IPS-20b (cell line): ENCODE results near the gene BPIFB1.

Source experiments
- H3K27ac ChIP-seq: one replicate; pipeline ENCODE4 v1.5.1; 2013; ENCODE audit warnings: low read length
- H3K27me3 ChIP-seq: 2 replicates; pipeline ENCODE4 v1.6.1; 2013; ENCODE audit warnings: mild to moderate bottlenecking, low read length, inconsistent platforms; ENCODE audit not compliant: insufficient read depth
- H3K36me3 ChIP-seq: 2 replicates; pipeline ENCODE4 v1.6.1; 2013; ENCODE audit warnings: low read depth, mild to moderate bottlenecking, inconsistent platforms, low read length, moderate library complexity; ENCODE audit not compliant: insufficient read depth
- H3K4me1 ChIP-seq: 2 replicates; pipeline ENCODE4 v1.6.1; 2013; ENCODE audit warnings: mild to moderate bottlenecking, control low read depth, inconsistent platforms, low read length, moderate library complexity; ENCODE audit not compliant: insufficient read depth
- H3K4me3 ChIP-seq: 2 replicates; pipeline ENCODE4 v1.5.1; 2013; ENCODE audit warnings: mild to moderate bottlenecking, low read length, inconsistent platforms
- H3K9ac ChIP-seq: 2 replicates; pipeline ENCODE4 v1.6.1; 2013; ENCODE audit warnings: low read depth, mild to moderate bottlenecking, inconsistent platforms, low read length, moderate library complexity
- H3K9me3 ChIP-seq: 2 replicates; pipeline ENCODE4 v1.6.1; 2013; ENCODE audit warnings: mild to moderate bottlenecking, low read depth, low read length, inconsistent platforms; ENCODE audit not compliant: insufficient read depth

The BPIFB1 gene

DNA sequence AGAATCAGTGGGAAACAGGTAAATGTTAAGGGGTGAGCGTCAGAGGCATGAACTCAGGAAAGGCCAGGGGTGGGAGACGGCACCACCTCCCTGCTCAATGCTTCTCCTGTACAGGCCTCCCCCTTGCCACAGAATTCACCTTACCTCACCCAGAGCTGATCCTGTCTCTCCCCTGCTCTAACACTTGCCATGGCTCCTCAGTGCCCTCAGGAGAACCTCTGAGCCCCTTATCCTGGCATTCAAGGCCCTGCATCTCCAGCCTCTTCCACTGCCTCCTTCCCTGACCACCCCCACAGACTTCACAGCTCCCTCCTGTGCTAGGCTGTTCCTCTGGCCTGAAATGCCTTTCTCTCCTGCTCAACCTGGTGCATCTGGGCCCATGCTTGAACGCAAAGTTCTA is 33.9 kb downstream of the BPIFB1 start:
- H3K27me3 ChIP-seq = no peaks in the 10 kb centered on the region
- H3K27ac ChIP-seq = no peak overlapping the region
- no peaks in the 10 kb centered on the region for H3K9me3 ChIP-seq
- no peaks in the 10 kb centered on the region for H3K36me3 ChIP-seq
- no peaks in the 10 kb centered on the region for H3K4me1 ChIP-seq
- H3K9ac ChIP-seq = no peak overlapping the region
- no peak overlapping the region for H3K4me3 ChIP-seq

DNA sequence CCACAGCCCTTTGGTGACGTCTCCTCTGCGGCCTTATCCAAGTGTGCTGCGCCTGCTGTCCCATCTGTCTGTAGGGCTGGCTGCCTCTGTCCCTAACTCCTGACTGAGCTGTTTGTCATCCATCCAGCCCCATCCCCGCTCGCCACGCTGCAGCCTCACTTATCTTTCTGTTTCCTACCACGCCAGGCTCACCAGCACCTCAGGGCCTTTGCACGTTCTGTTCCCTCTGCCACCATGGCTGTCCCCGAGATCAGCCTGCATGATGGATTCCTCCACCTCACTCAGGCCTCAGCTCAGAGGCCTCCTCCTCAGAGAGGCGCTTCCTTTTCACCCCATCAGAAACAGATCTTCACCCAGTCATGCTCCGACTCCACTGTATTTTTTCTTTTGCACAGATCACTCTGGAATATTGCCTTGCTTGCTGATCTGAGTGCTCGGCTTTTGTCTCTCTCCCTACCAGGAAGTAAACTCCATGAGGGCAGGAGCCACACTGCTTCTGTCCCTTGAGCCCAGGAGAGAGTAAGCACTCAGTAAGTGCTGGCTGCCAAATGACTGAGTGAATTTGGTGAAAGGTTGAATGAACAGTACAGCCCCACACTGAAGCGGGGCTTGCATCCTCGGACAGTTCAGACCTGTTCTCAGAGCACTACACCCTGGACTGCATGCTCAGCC is 34.5 kb downstream of the BPIFB1 start:
- Histone ChIP-seq H3K27ac (no peak overlapping the region), H3K4me3 (no peak overlapping the region), H3K9ac (no peak overlapping the region), H3K27me3 (no peaks in the 10 kb centered on the region), H3K36me3 (no peaks in the 10 kb centered on the region), H3K4me1 (no peaks in the 10 kb centered on the region), H3K9me3 (no peaks in the 10 kb centered on the region)

DNA sequence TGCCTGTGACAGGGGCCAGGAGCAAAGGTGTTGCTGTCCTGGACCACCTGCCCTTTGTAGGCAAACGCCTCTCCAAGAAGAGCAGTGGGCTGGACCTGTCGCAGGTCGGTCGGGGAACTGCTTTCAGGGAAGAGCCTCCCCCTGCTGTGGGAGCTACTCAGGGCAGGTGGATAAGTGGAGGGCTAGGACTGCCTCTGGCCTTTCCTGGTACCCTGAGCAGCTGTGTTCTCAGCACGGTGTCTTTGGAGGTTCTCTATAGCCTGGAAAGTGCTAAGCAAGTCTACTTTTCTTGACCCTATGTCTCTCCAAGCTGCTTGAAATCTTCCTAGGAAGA is 35.0 kb downstream of the BPIFB1 start:
- no peaks in the 10 kb centered on the region for H3K27me3 ChIP-seq
- H3K36me3 ChIP-seq = no peaks in the 10 kb centered on the region
- H3K9me3 ChIP-seq = no peaks in the 10 kb centered on the region
- H3K4me1 ChIP-seq = no peaks in the 10 kb centered on the region
- H3K27ac ChIP-seq = no peak overlapping the region
- H3K4me3 ChIP-seq = no peak overlapping the region
- H3K9ac ChIP-seq = no peak overlapping the region

DNA sequence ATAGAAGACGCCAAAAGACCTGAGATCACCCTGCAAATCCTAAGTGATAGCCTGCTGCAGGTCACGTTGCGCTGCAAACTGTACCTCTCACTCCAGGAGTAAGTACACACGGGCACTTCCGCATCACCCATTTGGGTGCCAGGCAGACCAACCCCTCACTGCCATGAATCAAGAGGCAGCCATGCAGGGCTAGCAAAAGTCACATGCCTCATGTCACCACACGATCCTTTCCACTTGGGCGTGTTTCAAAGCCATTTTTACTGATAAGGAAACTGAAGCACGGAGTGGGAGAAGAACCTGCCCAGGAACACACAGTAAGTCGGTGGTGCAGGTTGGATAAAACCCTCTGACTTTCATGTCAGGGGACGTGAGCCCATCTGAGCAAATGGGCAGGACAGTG is 37.0 kb downstream of the BPIFB1 start:
- no peaks in the 10 kb centered on the region for H3K4me1 ChIP-seq
- no peak overlapping the region for H3K4me3 ChIP-seq
- no peak overlapping the region for H3K27ac ChIP-seq
- no peak overlapping the region for H3K9ac ChIP-seq
- no peaks in the 10 kb centered on the region for H3K36me3 ChIP-seq
- H3K9me3 ChIP-seq = no peaks in the 10 kb centered on the region
- no peaks in the 10 kb centered on the region for H3K27me3 ChIP-seq

DNA sequence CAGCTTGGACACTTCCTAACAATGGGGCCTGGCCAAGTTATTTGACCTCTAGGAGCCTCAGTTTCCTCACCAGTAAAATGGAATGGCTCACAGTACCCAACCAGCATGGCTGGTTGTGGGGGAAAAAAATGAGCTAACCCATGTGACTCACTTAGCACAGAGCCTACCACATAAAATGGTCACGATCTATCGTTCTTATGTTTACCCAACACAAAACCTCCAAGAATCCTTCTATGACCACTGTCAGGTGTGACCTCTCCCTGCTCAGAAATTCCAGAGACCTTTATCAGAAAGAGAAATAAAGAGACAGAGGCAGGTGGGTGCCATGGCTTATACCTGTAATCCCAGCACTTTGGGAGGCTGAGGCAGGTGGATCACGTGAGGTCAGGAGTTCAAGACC is 39.4 kb downstream of the BPIFB1 start:
- Histone ChIP-seq H3K4me1 (no peaks in the 10 kb centered on the region), H3K4me3 (no peak overlapping the region), H3K36me3 (no peaks in the 10 kb centered on the region), H3K9ac (no peak overlapping the region), H3K9me3 (no peaks in the 10 kb centered on the region), H3K27me3 (no peaks in the 10 kb centered on the region), H3K27ac (no peak overlapping the region)

DNA sequence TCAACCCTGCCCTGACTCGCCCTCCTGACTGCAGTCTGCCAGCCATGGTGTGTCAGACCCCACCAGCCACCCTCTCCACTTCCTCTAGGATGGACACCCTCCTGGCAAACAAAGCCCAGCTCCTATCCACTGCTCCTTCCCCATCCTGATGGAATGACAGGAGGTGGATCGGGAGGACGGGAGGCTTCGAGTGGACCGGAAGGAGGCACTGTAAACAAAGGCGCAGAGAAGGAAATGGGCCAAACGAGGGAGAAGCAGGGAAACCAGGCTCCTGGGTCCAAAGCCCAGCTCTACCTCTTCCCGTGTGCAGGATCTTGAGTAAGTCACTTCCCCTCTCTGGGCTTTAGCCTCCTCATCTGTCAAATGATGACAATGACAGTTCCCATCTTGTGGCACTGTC is 40.2 kb downstream of the BPIFB1 start:
- Histone ChIP-seq H3K4me1 (no peaks in the 10 kb centered on the region), H3K27me3 (no peaks in the 10 kb centered on the region), H3K4me3 (no peak overlapping the region), H3K9ac (no peak overlapping the region), H3K36me3 (no peaks in the 10 kb centered on the region), H3K27ac (no peak overlapping the region), H3K9me3 (no peaks in the 10 kb centered on the region)

DNA sequence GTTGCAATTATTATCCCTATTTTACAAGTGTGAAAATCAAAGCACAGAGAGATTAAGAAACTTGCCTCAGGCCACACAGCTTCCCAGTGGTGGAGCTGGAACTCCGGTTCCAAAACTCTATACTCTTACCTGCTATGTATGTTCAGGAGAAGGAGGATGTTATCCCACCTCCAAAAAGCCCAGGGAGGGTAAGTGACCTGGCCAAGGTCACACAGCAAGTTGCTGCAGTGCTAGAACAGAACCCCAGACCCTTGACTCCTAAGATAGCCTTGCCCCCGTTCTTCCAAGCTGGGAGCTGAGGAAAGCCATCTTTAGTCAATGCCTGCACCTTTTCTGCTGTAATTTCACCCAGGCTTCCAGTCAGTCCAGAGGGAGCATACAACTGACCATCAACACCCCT is 42.3 kb downstream of the BPIFB1 start:
- no peaks in the 10 kb centered on the region for H3K4me1 ChIP-seq

DNA sequence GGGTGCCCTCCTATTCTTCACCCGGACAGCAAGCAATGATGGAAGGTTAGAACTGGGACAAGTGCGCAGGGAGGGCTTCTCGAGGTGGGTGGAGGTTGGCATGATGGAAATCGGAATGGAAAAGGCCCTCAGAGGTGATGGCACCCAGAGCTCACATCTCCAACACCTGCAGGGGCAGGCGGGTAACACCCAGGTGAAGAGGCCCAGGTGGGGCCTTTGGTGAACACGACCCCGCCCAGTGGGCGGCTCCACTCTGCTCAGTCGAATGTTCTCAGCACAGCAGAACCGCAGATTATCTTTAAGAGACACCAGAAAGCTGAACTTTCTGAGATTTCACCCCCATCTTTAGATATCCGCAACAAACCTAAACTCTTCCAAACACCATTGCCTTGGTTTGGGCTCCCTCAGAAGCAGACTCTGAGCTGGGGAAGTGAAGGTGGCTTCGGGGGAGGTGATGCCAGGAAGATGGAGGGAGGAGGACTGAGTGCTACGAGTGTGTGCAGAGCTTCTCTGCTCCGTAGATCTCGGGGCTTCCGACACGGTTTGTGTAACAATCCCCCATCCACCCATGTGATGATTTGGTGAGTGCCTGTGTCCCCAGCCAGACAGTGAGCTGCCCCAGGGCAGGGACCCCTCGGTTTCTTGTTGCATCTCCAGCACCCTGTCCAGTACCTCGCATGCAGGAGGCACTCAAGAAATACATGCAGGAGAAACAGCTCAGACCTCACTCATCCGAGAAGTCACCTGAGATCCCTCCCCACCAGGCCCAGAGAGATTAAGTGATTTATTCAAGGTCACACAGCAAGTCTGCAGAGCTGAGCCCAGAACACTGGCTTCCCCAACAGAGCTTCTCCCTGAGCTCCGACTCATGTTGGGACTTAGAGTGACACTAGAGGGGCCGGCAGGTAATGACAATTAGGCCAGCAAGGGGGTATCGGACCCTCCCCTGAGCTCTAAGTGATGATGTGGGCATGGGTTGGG is 45.4 kb downstream of the BPIFB1 start:
- no peaks in the 10 kb centered on the region for H3K27me3 ChIP-seq

More for the DNA sequence above, 42.3 kb downstream of the BPIFB1 start:
- Histone ChIP-seq H3K36me3 (no peaks in the 10 kb centered on the region), H3K4me3 (no peak overlapping the region), H3K27me3 (no peaks in the 10 kb centered on the region), H3K9ac (no peak overlapping the region), H3K9me3 (no peaks in the 10 kb centered on the region), H3K27ac (no peak overlapping the region)

DNA sequence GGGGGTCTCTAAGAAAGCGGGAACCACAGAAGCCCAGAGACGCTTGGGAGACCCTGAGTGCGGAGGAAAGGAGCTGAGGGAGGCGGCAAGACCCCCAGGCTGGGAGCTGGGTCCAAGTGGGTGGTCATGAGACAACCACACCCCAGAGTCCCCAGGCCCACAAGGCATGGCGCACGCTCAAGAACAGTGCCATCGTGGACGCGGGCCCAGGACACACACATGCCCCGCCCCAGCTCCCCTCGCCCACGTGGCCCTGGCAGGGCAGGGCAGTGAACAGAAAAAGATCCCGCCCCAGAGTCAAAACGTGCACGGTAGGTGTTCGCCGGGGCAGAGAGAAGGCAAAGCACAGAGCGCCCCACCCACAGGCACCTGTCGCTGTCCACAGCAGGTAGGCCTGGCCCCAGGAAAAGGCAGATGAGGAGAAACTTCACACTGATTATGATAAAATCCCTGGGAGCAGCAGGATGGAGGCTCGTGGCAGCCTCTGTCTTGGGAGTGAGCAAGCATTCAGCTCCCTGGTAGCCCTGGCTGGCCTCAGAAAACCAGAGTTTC is 50.0 kb downstream of the BPIFB1 start:
- H3K9ac ChIP-seq = no peak overlapping the region
- no peak overlapping the region for H3K4me3 ChIP-seq
- H3K36me3 ChIP-seq = no peaks in the 10 kb centered on the region
- no peaks in the 10 kb centered on the region for H3K27me3 ChIP-seq
- no peaks in the 10 kb centered on the region for H3K9me3 ChIP-seq
- no peaks in the 10 kb centered on the region for H3K4me1 ChIP-seq
- H3K27ac ChIP-seq = no peak overlapping the region

More for the DNA sequence above, 45.4 kb downstream of the BPIFB1 start:
- H3K9me3 ChIP-seq = no peaks in the 10 kb centered on the region
- no peak overlapping the region for H3K4me3 ChIP-seq
- H3K9ac ChIP-seq = no peak overlapping the region
- H3K27ac ChIP-seq = no peak overlapping the region
- H3K4me1 ChIP-seq = no peaks in the 10 kb centered on the region
- H3K36me3 ChIP-seq = no peaks in the 10 kb centered on the region

DNA sequence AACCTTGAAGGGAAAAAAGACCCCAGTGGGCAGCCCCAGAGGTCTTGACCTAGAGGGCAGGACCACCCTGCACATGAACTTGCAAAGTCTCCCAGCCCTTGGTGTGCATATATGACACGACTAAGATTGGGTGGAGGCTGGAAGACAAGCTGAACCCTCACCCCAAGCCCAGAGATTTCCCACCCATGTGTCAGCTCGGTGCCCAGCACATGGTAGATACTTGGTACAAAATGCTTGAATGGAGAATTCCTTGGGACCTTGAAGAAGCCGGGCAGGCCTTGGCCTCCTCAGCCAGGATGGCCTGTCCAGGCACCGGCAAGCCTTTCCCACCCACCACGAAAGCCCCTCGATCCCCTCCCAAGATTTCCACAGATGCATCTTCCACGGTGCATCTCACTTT is 50.6 kb downstream of the BPIFB1 start:
- Histone ChIP-seq H3K27me3 (no peaks in the 10 kb centered on the region), H3K27ac (no peak overlapping the region), H3K4me3 (no peak overlapping the region), H3K9ac (no peak overlapping the region), H3K36me3 (no peaks in the 10 kb centered on the region), H3K4me1 (no peaks in the 10 kb centered on the region), H3K9me3 (no peaks in the 10 kb centered on the region)

DNA sequence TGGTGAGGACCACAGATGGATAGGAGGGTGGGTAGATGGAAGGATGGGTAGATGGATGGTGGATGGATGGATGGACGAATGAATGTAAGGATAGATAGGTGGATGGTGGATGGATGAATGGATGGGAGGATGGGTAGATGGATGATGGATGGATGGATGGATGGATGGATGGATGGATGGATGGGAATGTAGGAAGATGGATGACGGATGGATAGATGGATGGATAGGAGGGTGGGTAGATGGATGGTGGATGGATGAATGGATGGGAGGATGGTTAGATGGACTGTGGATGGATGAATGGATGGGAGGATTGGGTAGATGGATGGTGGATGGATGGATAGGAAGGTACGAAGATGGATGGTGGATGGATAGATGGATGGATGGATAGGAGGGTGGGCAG is 51.1 kb downstream of the BPIFB1 start:
- H3K9me3 ChIP-seq = no peaks in the 10 kb centered on the region
- H3K27me3 ChIP-seq = no peaks in the 10 kb centered on the region
- no peak overlapping the region for H3K9ac ChIP-seq
- no peak overlapping the region for H3K27ac ChIP-seq
- H3K36me3 ChIP-seq = no peaks in the 10 kb centered on the region
- H3K4me1 ChIP-seq = no peaks in the 10 kb centered on the region
- H3K4me3 ChIP-seq = no peak overlapping the region

DNA sequence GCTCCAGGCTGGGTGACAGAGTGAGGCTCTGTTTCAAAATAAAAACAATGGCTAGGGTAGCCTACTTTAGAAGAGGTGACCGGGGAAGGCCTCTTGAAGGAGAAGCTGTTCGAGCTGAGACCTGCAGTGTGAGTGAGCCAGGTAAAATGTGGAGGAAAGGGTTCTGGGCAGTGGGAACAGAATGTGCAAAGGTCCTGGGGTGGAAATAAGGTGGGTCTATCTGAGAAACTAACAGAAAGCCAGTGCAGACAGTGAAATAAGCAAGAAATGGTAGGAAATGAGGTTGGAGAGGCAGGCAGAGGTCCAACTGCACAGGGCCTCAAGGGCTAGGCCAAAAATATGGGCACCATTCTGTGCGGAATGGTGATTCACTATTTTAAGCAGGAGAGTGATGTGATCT is 53.4 kb downstream of the BPIFB1 start:
- Histone ChIP-seq H3K27me3 (no peaks in the 10 kb centered on the region), H3K9me3 (no peaks in the 10 kb centered on the region), H3K4me3 (no peak overlapping the region), H3K27ac (no peak overlapping the region), H3K9ac (no peak overlapping the region), H3K4me1 (no peaks in the 10 kb centered on the region), H3K36me3 (no peaks in the 10 kb centered on the region)
